GM12872 (cell line): ENCODE results near the gene NCAN.

ENCODE experiments used
- TF ChIP-seq, protein P1 (sequence below): IDR thresholded peaks from 3 replicates; pipeline ENCODE4 v1.5.1; 2011; ENCODE audit warnings: low read depth, mild to moderate bottlenecking, low read length, moderate library complexity; ENCODE audit not compliant: insufficient read depth

Gene NCAN

DNA sequence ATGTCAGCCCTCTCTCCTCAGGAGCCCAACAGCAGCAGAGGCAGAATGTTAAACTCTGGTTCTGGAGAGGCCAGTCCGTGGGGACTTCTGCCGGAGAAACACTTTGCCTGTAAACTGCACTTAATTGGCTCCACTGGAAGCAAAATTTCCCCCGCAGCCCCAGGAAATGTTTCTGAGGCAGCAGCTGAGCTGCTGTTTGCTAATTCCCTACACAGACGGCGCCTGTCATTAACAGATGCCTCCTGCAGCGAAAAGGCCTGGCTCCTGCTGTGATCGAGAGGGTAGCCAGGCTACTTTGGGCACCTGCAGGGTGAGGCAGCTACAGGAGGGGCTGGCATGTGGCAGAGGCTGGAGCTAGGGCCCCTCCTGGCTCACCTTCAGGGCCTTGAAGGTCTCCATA, 66.6 kb downstream of the NCAN start:
- TF ChIP-seq, protein P1, sequence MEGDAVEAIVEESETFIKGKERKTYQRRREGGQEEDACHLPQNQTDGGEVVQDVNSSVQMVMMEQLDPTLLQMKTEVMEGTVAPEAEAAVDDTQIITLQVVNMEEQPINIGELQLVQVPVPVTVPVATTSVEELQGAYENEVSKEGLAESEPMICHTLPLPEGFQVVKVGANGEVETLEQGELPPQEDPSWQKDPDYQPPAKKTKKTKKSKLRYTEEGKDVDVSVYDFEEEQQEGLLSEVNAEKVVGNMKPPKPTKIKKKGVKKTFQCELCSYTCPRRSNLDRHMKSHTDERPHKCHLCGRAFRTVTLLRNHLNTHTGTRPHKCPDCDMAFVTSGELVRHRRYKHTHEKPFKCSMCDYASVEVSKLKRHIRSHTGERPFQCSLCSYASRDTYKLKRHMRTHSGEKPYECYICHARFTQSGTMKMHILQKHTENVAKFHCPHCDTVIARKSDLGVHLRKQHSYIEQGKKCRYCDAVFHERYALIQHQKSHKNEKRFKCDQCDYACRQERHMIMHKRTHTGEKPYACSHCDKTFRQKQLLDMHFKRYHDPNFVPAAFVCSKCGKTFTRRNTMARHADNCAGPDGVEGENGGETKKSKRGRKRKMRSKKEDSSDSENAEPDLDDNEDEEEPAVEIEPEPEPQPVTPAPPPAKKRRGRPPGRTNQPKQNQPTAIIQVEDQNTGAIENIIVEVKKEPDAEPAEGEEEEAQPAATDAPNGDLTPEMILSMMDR = no peak

DNA sequence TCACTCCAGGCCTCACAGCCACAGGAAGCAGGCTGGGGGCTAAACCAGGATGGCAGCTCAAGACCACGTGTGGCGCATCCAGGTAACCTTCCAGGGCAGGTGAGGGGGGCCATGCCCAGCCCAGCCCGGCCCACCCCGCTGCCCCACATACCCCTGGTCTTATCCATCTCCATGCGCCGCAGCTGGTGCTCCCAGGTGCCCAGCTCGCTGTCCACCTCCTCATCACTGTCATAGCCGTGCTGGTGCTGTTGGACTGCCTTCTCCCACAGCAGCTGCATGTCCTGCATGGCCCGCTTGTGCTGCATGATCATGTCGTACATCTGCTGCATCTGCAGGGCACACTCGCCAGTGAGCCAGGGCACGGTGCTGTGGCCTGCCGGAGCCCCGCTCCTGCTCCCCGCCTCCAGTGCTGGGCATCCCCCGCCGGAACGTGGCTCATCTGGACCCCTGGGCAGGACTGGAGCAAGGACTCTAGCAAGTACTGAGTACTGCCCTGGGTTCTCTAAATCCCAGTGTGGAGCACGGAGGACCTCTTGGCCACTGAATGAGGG, 67.4 kb downstream of the NCAN start:
- TF ChIP-seq, protein P1 = no peak

DNA sequence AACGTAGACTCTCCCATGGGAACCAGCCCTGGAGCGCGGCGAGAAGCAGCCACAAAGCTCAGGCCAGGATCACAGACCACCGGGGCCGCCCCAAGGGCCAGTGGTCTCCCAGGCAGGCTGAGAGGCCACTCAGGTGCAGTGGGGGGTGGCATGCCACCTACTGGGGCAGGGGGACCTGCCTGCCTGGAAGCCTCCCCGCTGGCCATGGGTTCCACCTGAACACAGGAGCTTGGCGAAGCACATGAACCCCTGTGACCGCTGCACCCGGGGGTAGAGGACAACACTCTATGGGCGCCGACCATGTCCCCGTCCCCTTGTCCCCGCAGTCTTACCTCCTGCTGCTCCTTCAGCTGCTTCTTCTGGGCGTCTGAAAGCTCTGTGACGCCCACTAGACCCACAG, 68.1 kb downstream of the NCAN start:
- TF ChIP-seq, protein P1 = no peak

DNA sequence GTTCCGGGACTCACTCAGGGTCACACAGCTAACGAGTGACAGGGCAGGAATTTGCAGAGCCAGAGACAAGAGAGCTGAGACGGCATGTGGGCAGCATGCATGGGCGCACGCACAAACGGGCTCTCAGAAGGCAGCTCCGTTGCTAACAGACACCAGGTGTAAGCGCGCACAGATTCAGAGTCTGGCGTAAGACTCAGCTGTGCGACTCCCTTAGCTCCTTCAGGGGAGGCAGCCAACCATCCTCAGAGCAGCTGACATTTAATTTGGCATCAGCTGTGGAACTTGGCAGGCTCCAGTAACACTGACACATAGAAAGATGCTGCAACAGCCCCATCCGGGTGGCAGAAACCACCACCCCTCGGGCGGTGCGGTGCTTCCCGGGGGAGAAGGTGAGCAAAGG, 68.8 kb downstream of the NCAN start:
- TF ChIP-seq, protein P1 = no peak

DNA sequence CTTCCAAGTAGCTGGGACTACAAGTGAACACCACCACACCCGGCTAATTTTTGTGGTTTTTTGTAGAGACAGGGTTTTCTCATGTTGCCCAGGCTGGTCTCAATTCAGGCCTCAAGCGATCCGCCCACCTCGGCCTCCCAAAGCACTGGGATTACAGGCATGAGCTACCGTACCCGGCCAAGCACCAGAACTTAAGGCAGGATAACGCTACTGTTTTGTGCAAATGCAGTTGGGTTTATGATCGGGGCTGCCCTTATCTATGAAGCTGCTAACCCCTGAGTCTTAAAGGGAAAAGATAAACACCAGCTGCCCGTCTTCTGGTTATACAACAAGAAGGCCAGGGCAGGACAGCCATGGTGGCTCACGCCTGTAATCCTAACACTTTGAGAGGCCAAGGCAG, 73.9 kb downstream of the NCAN start:
- TF ChIP-seq, protein P1 = no peak

DNA sequence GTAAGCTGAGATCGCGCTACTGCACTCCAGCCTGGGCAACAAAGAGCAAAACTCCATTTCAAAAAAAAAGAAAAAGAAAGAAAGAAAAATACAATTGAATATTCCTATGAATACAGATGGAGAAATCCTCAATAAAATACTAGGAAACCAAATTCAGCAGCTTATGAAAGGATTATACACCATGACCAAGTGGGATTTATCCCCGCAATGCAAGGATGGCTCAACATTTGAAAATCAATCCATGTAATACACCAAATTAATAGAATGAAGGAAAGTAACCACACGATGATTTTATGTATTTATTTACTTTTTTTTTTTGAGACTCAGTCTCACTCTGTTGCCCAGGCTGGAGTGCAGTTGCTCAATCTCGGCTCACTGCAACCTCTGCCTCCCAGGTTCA, 80.8 kb downstream of the NCAN start:
- TF ChIP-seq, protein P1 = no peak

DNA sequence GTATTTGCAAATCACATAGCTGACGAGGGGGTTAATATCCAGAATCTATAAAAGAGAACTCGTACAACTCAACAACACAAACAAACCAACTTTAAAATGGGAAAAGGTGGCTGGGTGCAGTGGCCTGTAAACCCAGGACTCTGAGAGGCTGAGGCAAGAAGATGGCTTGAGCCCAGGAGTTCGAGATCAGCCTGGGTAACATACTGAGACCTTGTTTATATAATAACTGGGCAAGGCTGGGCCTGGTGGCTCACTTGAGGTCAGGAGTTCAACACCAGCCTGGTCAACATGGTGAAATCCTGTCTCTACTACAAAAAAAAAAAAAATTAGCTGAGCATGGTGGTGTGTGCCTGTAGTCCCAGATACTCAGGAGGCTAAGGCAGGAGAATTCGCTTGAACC, 83.2 kb downstream of the NCAN start:
- TF ChIP-seq, protein P1 = no peak
